Parathyroid adenoma (tissue), 2 donors: ENCODE measurements around the gene SEM1.

Experiments used
- H2AFZ ChIP-seq: fragments of 300-600 bp; sonication (generic); one replicate; pipeline ENCODE4 v1.7.0; 2017; ENCODE audit warnings: antibody characterized with exemption, mild to moderate bottlenecking
- H3K27ac ChIP-seq: fragments of 300-600 bp; sonication (generic); one replicate; pipeline ENCODE4 v1.7.0; 2017
- H3K27me3 ChIP-seq: fragments of 300-600 bp; sonication (generic); one replicate; pipeline ENCODE4 v1.7.0; 2017; ENCODE audit warnings: low read length; ENCODE audit not compliant: control insufficient read depth, insufficient read depth
- H3K36me3 ChIP-seq: fragments of 300-600 bp; sonication (generic); one replicate; pipeline ENCODE4 v1.7.0; 2017; ENCODE audit warnings: low read length; ENCODE audit not compliant: control insufficient read depth, insufficient read depth
- H3K4me1 ChIP-seq: fragments of 300-600 bp; sonication (generic); one replicate; pipeline ENCODE4 v1.7.0; 2017; ENCODE audit warnings: control low read depth
- H3K4me2 ChIP-seq: fragments of 300-600 bp; sonication (generic); one replicate; pipeline ENCODE4 v1.7.0; 2017; ENCODE audit warnings: low read length
- H3K4me3 ChIP-seq: fragments of 300-600 bp; sonication (generic); one replicate; pipeline ENCODE4 v1.7.0; 2017; ENCODE audit warnings: low read depth, low read length
- H3K79me2 ChIP-seq: fragments of 300-600 bp; sonication (generic); one replicate; pipeline ENCODE4 v1.7.0; 2017; ENCODE audit warnings: control low read depth
- H3K9ac ChIP-seq: fragments of 300-600 bp; sonication (generic); one replicate; pipeline ENCODE4 v1.7.0; 2017; ENCODE audit warnings: mild to moderate bottlenecking
- H3K9me3 ChIP-seq: fragments of 300-600 bp; sonication (generic); one replicate; pipeline ENCODE4 v1.7.0; 2017; ENCODE audit warnings: low read length; ENCODE audit not compliant: control insufficient read depth
- TF ChIP-seq, protein P1 (sequence below): fragments of 300-600 bp; sonication (generic); IDR thresholded peaks from one replicate; pipeline ENCODE4 v1.7.0; 2017; ENCODE audit warnings: antibody characterized with exemption, mild to moderate bottlenecking
- donor health status: primary hyperparathyroidism.

SEM1 gene

DNA sequence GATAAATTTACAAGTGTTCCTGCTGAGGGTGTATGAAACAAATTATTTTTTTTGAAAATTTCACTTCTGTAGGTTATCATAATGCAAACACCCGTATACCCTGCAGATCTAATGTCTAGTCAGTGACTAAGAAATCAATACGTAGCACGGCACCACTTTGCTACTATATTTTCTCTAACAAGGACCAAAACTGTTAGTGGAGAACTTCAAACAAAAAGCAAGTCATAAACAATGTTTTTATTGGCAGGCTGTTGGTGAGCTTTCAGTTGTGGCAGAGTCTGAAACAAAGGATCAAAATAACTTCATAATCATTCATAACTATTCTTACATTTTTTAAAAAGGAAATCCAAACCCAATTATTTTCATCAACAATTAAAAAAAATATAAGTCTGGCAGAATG is 11.8 kb downstream of the SEM1 start:
- Histone ChIP-seq H3K4me3 (no peak overlapping the region), H3K79me2 (peaks cover 32% of the 10 kb centered on the region), H3K27ac (no peak overlapping the region), H3K27me3 (no peaks in the 10 kb centered on the region), H3K36me3 (no peaks in the 10 kb centered on the region), H3K9me3 (no peaks in the 10 kb centered on the region), H2AFZ (no peak overlapping the region), H3K9ac (no peak overlapping the region), H3K4me1 (no peaks in the 10 kb centered on the region), H3K4me2 (no peak overlapping the region)
- TF ChIP-seq, protein P1, sequence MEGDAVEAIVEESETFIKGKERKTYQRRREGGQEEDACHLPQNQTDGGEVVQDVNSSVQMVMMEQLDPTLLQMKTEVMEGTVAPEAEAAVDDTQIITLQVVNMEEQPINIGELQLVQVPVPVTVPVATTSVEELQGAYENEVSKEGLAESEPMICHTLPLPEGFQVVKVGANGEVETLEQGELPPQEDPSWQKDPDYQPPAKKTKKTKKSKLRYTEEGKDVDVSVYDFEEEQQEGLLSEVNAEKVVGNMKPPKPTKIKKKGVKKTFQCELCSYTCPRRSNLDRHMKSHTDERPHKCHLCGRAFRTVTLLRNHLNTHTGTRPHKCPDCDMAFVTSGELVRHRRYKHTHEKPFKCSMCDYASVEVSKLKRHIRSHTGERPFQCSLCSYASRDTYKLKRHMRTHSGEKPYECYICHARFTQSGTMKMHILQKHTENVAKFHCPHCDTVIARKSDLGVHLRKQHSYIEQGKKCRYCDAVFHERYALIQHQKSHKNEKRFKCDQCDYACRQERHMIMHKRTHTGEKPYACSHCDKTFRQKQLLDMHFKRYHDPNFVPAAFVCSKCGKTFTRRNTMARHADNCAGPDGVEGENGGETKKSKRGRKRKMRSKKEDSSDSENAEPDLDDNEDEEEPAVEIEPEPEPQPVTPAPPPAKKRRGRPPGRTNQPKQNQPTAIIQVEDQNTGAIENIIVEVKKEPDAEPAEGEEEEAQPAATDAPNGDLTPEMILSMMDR = no peak

DNA sequence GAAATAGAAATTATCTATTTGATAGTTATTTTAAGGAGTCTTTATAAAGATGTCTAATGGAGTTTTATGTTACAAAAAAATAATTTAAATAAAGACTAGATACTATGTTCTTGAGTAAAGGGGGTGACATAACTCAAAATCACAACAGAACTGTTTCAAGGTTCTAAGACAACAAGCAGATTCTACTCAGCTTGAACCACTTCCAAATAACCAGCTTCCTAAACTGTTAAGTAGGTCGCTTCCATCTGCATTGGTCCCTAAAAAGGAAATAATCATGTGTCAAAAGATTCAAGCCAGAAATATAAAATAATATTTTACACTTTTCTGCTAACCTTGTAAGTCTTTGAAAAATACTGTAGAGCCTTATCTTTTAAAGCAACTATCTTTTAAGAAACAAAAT is 14.1 kb downstream of the SEM1 start:
- H2AFZ ChIP-seq = no peak overlapping the region
- H3K79me2 ChIP-seq = peaks cover 19% of the 10 kb centered on the region
- H3K36me3 ChIP-seq = no peaks in the 10 kb centered on the region
- H3K27me3 ChIP-seq = no peaks in the 10 kb centered on the region
- no peak overlapping the region for H3K4me3 ChIP-seq
- no peak overlapping the region for H3K9ac ChIP-seq
- H3K4me1 ChIP-seq = no peaks in the 10 kb centered on the region
- no peak overlapping the region for H3K4me2 ChIP-seq
- no peak overlapping the region for H3K27ac ChIP-seq
- no peaks in the 10 kb centered on the region for H3K9me3 ChIP-seq
- TF ChIP-seq, protein P1 = no peak

DNA sequence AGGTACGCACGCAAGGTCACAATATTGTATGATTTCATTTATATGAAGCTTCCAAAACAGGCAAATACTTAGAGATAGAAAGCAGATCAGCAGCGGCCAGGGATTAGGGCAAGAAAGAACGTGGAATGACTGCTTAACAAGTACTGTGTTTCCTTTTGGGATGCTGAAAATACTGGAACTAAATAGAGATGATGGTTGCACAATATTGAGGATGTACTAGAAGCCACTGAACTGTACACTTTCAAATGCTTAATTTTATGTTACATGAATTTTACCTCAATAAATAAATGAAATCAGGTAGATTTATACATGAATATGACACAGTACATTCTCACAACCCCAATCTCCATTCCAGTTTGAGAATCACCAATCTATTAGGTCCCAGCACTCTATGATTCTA is 15.6 kb downstream of the SEM1 start:
- no peak overlapping the region for H2AFZ ChIP-seq
- no peak overlapping the region for H3K4me2 ChIP-seq
- H3K79me2 ChIP-seq = peaks cover 13% of the 10 kb centered on the region
- TF ChIP-seq, protein P1 = no peak
- H3K27me3 ChIP-seq = no peaks in the 10 kb centered on the region
- no peak overlapping the region for H3K27ac ChIP-seq
- no peaks in the 10 kb centered on the region for H3K9me3 ChIP-seq
- H3K36me3 ChIP-seq = no peaks in the 10 kb centered on the region
- no peak overlapping the region for H3K4me3 ChIP-seq
- no peaks in the 10 kb centered on the region for H3K4me1 ChIP-seq
- H3K9ac ChIP-seq = no peak overlapping the region

DNA sequence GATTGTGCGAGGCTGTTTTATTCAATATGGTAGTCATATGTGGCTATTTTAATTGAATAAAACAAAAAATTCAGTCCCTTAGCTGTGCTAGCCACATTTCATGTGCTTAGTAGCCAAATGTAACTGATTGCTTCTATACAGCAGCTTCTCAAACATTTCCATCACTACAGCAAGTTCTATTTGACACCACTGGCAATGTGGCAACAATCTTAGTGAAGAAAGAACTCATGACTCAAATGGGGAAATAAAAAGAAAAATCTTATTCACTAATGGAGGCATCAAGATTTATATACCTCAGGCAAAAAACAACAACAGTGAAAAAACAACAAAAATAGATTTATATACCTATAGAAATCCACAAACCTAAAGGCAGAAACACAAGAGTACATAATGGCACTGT is 17.9 kb downstream of the SEM1 start:
- H2AFZ ChIP-seq = no peak overlapping the region
- H3K27me3 ChIP-seq = no peaks in the 10 kb centered on the region
- no peak overlapping the region for H3K4me2 ChIP-seq
- H3K27ac ChIP-seq = no peak overlapping the region
- H3K9ac ChIP-seq = no peak overlapping the region
- H3K36me3 ChIP-seq = no peaks in the 10 kb centered on the region
- H3K4me3 ChIP-seq = no peak overlapping the region
- peaks cover 10% of the 10 kb centered on the region for H3K79me2 ChIP-seq
- no peaks in the 10 kb centered on the region for H3K4me1 ChIP-seq
- no peaks in the 10 kb centered on the region for H3K9me3 ChIP-seq
- TF ChIP-seq, protein P1 = no peak

DNA sequence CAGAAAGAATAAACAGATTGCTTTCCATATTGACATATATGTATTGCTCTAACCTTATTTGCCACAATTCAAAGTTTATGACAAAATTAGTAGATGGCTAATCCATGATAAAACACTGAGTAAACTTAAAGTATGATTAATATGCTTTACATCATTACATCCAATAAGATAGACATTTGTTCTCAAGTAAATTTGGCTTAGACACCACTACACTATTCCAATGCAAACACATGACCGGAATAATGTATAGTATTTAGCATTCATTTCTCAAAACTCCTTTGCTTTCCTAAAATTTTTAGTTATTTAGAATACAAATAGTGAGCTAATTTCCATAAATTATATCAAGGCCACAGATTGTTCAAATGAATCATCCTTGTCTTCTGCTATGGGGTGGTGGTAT is 20.2 kb downstream of the SEM1 start:
- Histone ChIP-seq H3K4me1 (no peaks in the 10 kb centered on the region), H3K4me3 (no peak overlapping the region), H2AFZ (no peak overlapping the region), H3K4me2 (no peak overlapping the region), H3K27me3 (no peaks in the 10 kb centered on the region), H3K36me3 (no peaks in the 10 kb centered on the region), H3K9ac (no peak overlapping the region), H3K27ac (no peak overlapping the region), H3K9me3 (no peaks in the 10 kb centered on the region), H3K79me2 (peaks cover 10% of the 10 kb centered on the region)
- TF ChIP-seq, protein P1 = no peak
